Thyroid gland (tissue), 4 donors: ENCODE measurements around the gene NFE2. TPM values are rescaled to one million over a fixed set of nuclear protein-coding genes. Genes with fewer than 3 reads are reported as not detected.

Experiments
- DNase-seq, 2 donors: peaks; one replicate each; pipeline ENCODE4 v3.0.0-alpha.2; 2019
- H3K27ac ChIP-seq, 3 donors: fragments of 200-600 bp; sonication (generic); 1 replicate in 2 of 3; 2 replicates in 1 of 3; pipeline ENCODE4 v1.5.1; 2016 to 2019; ENCODE audit warnings: mild to moderate bottlenecking in 1 of 3, moderate library complexity in 1 of 3
- H3K27me3 ChIP-seq: fragments of 200-600 bp; sonication (generic); one replicate; pipeline ENCODE4 v1.5.1; 2019
- H3K36me3 ChIP-seq, 2 donors: fragments of 200-600 bp; sonication (generic); one replicate each; pipeline ENCODE4 v1.5.1; 2016 to 2019
- H3K4me1 ChIP-seq, 2 donors: fragments of 200-600 bp; sonication (generic); one replicate each; pipeline ENCODE4 v1.5.1; 2017 to 2019
- H3K4me3 ChIP-seq, 3 donors: fragments of 200-600 bp; sonication (generic); replicated peaks in 1 of 3; 1 replicate in 2 of 3; 2 replicates in 1 of 3; pipeline ENCODE4 v1.5.1; 2016; ENCODE audit warnings: mild to moderate bottlenecking in 1 of 3
- H3K9me3 ChIP-seq: fragments of 200-600 bp; sonication (generic); one replicate; pipeline ENCODE4 v1.5.1; 2017
- POLR2A ChIP-seq, 2 donors: fragments of 450-650 bp; IDR thresholded peaks; one replicate each; pipeline ENCODE4 v1.6.1; 2017; ENCODE audit warnings: antibody characterized with exemption in 2 of 2, mild to moderate bottlenecking in 2 of 2, moderate library complexity in 1 of 2
- WGBS, 2 donors: methylation state at CpG; one replicate each; pipeline ENCODE4 v1.1.5; 2017; 5-methylcytosine and 5-hydroxymethylcytosine counted together
- intact Hi-C: fragments of 100-400 bp; cut with DNase I; formaldehyde crosslinking; loops from one replicate; pipeline ENCODE4 v1.15.1; 2023
- microRNA counts, 2 donors: library from miRNA; unstranded; fragments of <30 nt; microRNA quantifications; one replicate each; lab custom pipeline; 2016 to 2017
- microRNA-seq: library from miRNA; unstranded; fragments of <30 nt; microRNA quantifications from one replicate; pipeline ENCODE4, GENCODE V29; 2016
- small RNA-seq: library from RNA; depleted of rRNA; stranded (forward); fragments of <200 nt; gene quantifications from one replicate; pipeline ENCODE3, GENCODE V24; 2016
- total RNA-seq, 4 donors: library from RNA; depleted of rRNA; stranded (reverse); fragments of >200 nt; gene quantifications; one replicate each; pipeline ENCODE4 v1.2.3, GENCODE V29; 2016
- TF ChIP-seq, protein P1 (sequence below), 6 experiments: fragments of 200-600 bp in 3 of 6; fragments of 450-650 bp in 3 of 6; sonication (generic) in 3 of 6; IDR thresholded peaks; one replicate each; pipeline ENCODE4 v1.5.1; 2016 to 2019; ENCODE audit warnings: antibody characterized with exemption in 6 of 6, mild to moderate bottlenecking in 2 of 6, inconsistent platforms in 1 of 6, moderate library complexity in 1 of 6

The NFE2 gene
- total RNA-seq, 4 donors from 2014 or later, result 0.56 to 1.7 (median 0.61) TPM

DNA sequence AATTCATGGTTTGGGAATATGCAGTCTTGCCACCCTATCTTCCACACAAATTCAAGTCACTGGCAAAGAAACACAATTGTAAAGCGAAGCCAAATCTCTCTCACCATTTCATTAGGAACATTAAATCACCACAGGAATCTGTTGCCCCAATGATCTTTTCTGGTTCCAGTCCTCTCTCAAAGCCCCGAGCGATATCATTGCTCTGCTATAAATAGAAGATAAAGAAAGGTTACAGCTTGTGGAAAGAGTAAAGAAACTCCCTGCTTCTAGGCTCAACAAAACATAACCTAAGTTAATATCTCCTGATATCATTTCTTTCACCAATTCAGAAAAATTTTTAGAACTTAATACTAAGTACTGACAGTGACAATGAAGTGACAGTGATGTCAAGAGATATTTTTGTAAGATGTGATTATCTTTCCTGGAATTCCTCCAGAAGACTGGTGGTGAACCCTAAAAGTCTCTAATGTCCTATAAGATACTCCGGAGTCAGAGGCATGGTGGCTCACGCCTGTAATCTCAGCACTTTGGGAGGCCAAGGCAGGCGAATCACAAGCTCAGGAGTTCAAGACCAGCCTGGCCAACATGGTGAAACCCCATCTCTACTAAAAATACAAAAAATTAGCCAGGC, 54.7 kb downstream of the NFE2 start:
- TF ChIP-seq POLR2A (IDR thresholded peaks at IDR 0.05), result no peak
- TF ChIP-seq, protein P1, sequence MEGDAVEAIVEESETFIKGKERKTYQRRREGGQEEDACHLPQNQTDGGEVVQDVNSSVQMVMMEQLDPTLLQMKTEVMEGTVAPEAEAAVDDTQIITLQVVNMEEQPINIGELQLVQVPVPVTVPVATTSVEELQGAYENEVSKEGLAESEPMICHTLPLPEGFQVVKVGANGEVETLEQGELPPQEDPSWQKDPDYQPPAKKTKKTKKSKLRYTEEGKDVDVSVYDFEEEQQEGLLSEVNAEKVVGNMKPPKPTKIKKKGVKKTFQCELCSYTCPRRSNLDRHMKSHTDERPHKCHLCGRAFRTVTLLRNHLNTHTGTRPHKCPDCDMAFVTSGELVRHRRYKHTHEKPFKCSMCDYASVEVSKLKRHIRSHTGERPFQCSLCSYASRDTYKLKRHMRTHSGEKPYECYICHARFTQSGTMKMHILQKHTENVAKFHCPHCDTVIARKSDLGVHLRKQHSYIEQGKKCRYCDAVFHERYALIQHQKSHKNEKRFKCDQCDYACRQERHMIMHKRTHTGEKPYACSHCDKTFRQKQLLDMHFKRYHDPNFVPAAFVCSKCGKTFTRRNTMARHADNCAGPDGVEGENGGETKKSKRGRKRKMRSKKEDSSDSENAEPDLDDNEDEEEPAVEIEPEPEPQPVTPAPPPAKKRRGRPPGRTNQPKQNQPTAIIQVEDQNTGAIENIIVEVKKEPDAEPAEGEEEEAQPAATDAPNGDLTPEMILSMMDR (IDR thresholded peaks at IDR 0.05), result no peak

More for the DNA sequence above, 54.7 kb downstream of the NFE2 start:
- no peaks in the 10 kb centered on the region for H3K9me3 ChIP-seq
- H3K4me1 ChIP-seq, result no peaks in the 10 kb centered on the region
- intact Hi-C loops, result no loop called here
- no peaks in the 10 kb centered on the region for H3K27me3 ChIP-seq
- 93 to 96% methylated on average over 6 of the region's 6 CpGs for WGBS, 2 donors
- H3K27ac ChIP-seq, result no peak overlapping the region
- DNase-seq, result no peak
- H3K36me3 ChIP-seq, result peaks cover 22 to 41% of the 10 kb centered on the region in 2 donors
- H3K4me3 ChIP-seq, result no peak overlapping the region

MicroRNA genes within 50 kb of the gene (microRNA counts, 767-probe panel; counts per million panel counts)
- 3,766 to 6,886 counts per million in 2 donors for microRNA hsa-miR-148b-3p (lab: Ali Mortazavi, UCI)

Small RNA genes lying within 50 kb of the gene (microRNA-seq; reads per million reads assigned to microRNA genes)
- gene MIR148B, result 257 reads per million, percentile 63 among the genes with 10 or more reads in this experiment

Small RNA genes lying within 50 kb of the gene (small RNA-seq; reads per million reads assigned to genes)
- gene MIR148B (10.5 reads per million, percentile 92 among the genes with 10 or more reads in this experiment), gene RN7SL390P (not detected), gene RN7SL744P (not detected), gene RNU6-950P (not detected)

Other genes with a start within 250 kb of the NFE2 start
- gene HOXC4, start 247.2 kb downstream of the NFE2 start, total RNA-seq, result under 1 TPM in 2 of 4 donors, not detected in 2; 0.22 to 0.27 TPM
- 10 to 100 TPM; 33.6 to 44.2 (median 39.7) TPM for gene SMUG1, start 112.0 kb downstream of the NFE2 start, total RNA-seq
- gene CBX5, start 20.9 kb downstream of the NFE2 start, total RNA-seq, result 10 to 100 TPM; 56.2 to 97.4 (median 87.1) TPM
- gene HNRNPA1, start 20.3 kb downstream of the NFE2 start, total RNA-seq, result 100 to 1,000 TPM; 298 to 519 (median 435) TPM
- 100 to 1,000 TPM; 181 to 284 (median 236) TPM for gene COPZ1, start 24.1 kb upstream of the NFE2 start, total RNA-seq
- gene GPR84, start 63.5 kb upstream of the NFE2 start, total RNA-seq, result under 1 TPM in 2 of 4 donors, not detected in 2; 0.39 to 0.40 TPM
- gene ZNF385A, start 83.7 kb upstream of the NFE2 start, total RNA-seq, result 10 to 100 TPM; 24.2 to 38.9 (median 29.3) TPM
- 10 to 100 TPM; 40.3 to 64.5 (median 51.6) TPM for gene ITGA5, start 118.3 kb upstream of the NFE2 start, total RNA-seq
- 1 to 10 TPM in 1 of 4 donors, not detected in 3; 1.3 TPM for gene GTSF1, start 172.6 kb upstream of the NFE2 start, total RNA-seq
- gene NCKAP1L, start 196.7 kb upstream of the NFE2 start, total RNA-seq, result 10 to 100 TPM in 1 of 4 donors, 1 to 10 TPM in 3; 2.1 to 14.6 (median 7.9) TPM
- gene PDE1B, start 248.6 kb upstream of the NFE2 start, total RNA-seq, result 1 to 10 TPM; 4.1 to 7.5 (median 5.0) TPM